GM12864 (cell line): ENCODE measurements around the gene RGS4.

ENCODE experiments used
- DNase-seq: peaks from one replicate; pipeline ENCODE4 v3.0.0-alpha.2; 2011; ENCODE audit warnings: low read depth
- H3K4me3 ChIP-seq: 2 replicates; pipeline ENCODE4 v1.5.1; 2011; ENCODE audit warnings: mild to moderate bottlenecking, low read depth, low read length, control low read depth
- TF ChIP-seq, protein P1 (sequence below): IDR thresholded peaks from 2 replicates; pipeline ENCODE4 v1.5.1; 2011; ENCODE audit warnings: low read depth, mild to moderate bottlenecking, moderate library complexity, low read length, control low read depth, inconsistent platforms; ENCODE audit errors: missing control alignments

The RGS4 gene

DNA sequence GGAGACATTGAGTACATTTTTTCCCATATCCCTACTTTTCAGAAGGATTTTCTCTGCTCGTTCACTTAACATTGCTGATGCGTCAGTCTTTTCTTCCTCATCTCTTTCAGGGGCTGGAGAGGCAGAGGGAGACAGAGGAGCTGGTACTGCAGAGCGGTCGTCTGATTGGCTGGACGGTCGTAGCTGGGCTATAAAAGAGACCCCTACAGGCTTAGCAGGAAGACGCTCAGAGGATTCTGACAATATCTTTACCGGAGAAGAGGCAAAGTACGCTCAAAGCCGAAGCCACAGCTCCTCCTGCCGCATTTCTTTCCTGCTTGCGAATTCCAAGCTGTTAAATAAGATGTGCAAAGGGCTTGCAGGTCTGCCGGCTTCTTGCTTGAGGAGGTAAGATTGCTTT, at the start of gene RGS4:
Gene RGS4 (plus strand): TSS at position 220 of the 400 bp plus-strand sequence. CDS start 124 bp downstream, at position 344.
- TF ChIP-seq, protein P1, sequence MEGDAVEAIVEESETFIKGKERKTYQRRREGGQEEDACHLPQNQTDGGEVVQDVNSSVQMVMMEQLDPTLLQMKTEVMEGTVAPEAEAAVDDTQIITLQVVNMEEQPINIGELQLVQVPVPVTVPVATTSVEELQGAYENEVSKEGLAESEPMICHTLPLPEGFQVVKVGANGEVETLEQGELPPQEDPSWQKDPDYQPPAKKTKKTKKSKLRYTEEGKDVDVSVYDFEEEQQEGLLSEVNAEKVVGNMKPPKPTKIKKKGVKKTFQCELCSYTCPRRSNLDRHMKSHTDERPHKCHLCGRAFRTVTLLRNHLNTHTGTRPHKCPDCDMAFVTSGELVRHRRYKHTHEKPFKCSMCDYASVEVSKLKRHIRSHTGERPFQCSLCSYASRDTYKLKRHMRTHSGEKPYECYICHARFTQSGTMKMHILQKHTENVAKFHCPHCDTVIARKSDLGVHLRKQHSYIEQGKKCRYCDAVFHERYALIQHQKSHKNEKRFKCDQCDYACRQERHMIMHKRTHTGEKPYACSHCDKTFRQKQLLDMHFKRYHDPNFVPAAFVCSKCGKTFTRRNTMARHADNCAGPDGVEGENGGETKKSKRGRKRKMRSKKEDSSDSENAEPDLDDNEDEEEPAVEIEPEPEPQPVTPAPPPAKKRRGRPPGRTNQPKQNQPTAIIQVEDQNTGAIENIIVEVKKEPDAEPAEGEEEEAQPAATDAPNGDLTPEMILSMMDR, result no peak
- no peak within 1 kb of the TSS for H3K4me3 ChIP-seq
- no peak for DNase-seq

- TF ChIP-seq, protein P1, result no peak
- DNase-seq, result no peak
- H3K4me3 ChIP-seq, result no peak overlapping the region
These were observed 47.0 kb upstream of the RGS4 start for GRCh38 chr1:163022129-163022528.

DNA sequence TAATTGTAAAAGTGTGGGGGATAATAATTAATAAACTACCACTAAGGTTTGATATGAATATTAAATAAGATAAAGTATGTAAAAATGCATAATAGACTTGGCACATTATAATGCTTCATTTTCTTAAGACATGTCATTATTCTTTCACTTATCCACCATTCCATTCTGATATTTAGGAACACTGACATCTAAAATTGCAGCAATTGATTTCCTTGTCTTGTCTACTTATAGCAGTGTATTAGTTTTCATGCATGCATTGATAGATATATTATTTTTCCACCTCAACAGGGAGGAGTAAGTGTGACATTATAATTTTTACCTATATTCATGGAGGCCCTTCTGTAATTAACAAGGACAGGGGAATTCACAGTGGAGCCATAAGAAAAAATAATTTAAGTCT, 41.6 kb upstream of the RGS4 start:
- no peak overlapping the region for H3K4me3 ChIP-seq
- DNase-seq, result no peak
- TF ChIP-seq, protein P1, result no peak

DNA sequence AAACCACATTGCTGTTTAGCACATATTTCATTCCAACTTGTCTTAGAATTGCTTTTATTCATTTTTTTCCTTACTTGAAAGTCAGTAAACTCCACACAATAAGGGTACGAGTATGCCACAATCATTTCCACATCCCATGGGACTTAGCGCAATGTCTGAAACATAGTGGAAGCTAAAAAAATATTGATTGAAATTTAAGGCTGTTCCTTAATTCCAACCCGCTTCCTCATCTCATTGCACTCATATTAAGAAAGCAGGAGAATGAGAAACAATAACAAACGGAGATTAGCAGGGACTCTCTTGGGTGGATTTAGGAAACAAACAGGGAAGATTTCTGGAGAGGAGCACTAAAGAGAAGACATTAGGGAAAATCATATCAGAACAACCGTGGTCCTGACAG, 39.3 kb upstream of the RGS4 start:
- DNase-seq, result no peak
- TF ChIP-seq, protein P1, result no peak

DNA sequence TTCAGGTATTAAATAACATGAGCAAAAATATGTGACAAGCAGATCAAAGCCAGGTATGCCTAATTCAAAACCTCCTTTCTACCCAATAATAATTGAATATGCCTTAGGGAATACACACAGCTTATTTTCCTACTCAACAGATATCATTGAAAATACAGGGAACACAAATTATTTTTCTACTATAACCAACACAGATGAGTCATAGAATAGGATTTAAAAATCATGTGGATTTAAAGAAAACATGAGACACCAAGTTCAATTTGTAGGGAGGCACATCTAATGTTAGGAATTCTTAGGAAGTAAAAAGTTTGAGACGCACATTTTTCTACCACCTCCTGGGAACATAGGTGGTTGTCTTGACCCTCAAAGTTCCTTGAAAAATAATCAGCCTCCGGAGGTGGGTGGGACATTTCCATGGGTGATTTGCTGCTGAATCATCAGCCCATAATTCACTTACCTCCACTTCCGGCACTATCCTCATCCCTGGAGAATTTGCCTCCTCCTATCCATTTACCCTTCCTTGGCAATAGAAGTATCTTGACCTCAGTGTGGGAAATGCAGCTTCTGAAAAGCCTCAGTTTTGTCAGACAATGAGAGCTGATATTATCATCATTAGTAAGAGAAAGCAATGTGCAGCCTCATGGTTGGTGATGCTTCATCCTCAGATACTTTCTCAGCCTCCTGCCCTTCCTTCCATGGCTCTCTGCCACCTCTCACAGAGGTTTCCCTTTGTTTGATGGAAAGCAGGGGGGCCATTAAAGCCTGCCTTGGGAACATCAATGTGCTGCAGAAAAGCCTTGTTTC, 33.5 kb upstream of the RGS4 start:
- TF ChIP-seq, protein P1, result no peak
- DNase-seq, result no peak
- H3K4me3 ChIP-seq, result no peak overlapping the region

More for the DNA sequence above, 39.3 kb upstream of the RGS4 start:
- H3K4me3 ChIP-seq, result no peak overlapping the region

- DNase-seq, result no peak
- TF ChIP-seq, protein P1, result no peak
- H3K4me3 ChIP-seq, result no peak overlapping the region
These were observed 32.5 kb upstream of the RGS4 start for GRCh38 chr1:163036671-163037070.
